WTC11 (cell line): ENCODE results near the gene UCK2. TPM values are rescaled to one million over a fixed set of nuclear protein-coding genes. Genes with fewer than 3 reads are reported as not detected.

Experiments used
- ATAC-seq: fragments of 200-7000 bp; cut with Tn5 transposase; 2 replicates; pipeline ENCODE4 v1.10.0; 2021; ENCODE audit warnings: mild to moderate bottlenecking, moderate library complexity
- CTCF ChIA-PET: fragments of 300-600 bp; sonication (Branson Sonifier 250); formaldehyde crosslinking; loops from one replicate; lab custom pipeline; 2021; ENCODE audit warnings: antibody characterized with exemption; lab: Charles Lee
- POLR2A ChIA-PET: fragments of 350-600 bp; sonication (Branson Sonifier 250); formaldehyde crosslinking; loops from one replicate; lab custom pipeline; 2021; ENCODE audit warnings: antibody characterized with exemption; lab: Charles Lee
- DNase-seq: peaks from one replicate; pipeline ENCODE4 v3.0.0; 2021; ENCODE audit warnings: low spot score
- H3K27ac Mint-ChIP-seq: 2 replicates; pipeline ENCODE4 v1.8.0; 2021; ENCODE audit warnings: mixed read lengths
- H3K27me3 Mint-ChIP-seq: 2 replicates; pipeline ENCODE4 v1.8.0; 2021; ENCODE audit warnings: low read depth, mild to moderate bottlenecking, moderate library complexity, mixed read lengths
- H3K36me3 Mint-ChIP-seq: 2 replicates; pipeline ENCODE4 v1.8.0; 2021; ENCODE audit warnings: mixed read lengths
- H3K4me1 Mint-ChIP-seq: 2 replicates; pipeline ENCODE4 v1.8.0; 2022; ENCODE audit warnings: mixed read lengths
- H3K4me3 Mint-ChIP-seq: 2 replicates; pipeline ENCODE4 v1.8.0; 2021; ENCODE audit warnings: mild to moderate bottlenecking, moderate library complexity, mixed read lengths
- H3K9me3 Mint-ChIP-seq: 2 replicates; pipeline ENCODE4 v1.8.0; 2021; ENCODE audit warnings: mixed read lengths
- ATF1 ChIP-seq: sonication (generic); formaldehyde crosslinking; IDR thresholded peaks from 2 replicates; pipeline ENCODE4 v1.8.1; 2023; ENCODE audit warnings: mild to moderate bottlenecking, moderate library complexity, missing genetic modification reagents
- ATF3 ChIP-seq: sonication (generic); formaldehyde crosslinking; conservative IDR thresholded peaks from 2 replicates; pipeline ENCODE4 v1.8.1; 2022; ENCODE audit warnings: mild to moderate bottlenecking, missing genetic modification reagents
- CBFB ChIP-seq: sonication (generic); formaldehyde crosslinking; IDR thresholded peaks from 2 replicates; pipeline ENCODE4 v1.8.1; 2022; ENCODE audit warnings: mild to moderate bottlenecking, low read depth, missing genetic modification reagents
- E2F5 ChIP-seq: sonication (generic); formaldehyde crosslinking; IDR thresholded peaks from 2 replicates; pipeline ENCODE4 v1.8.1; 2022; ENCODE audit warnings: mild to moderate bottlenecking, moderate library complexity, missing genetic modification reagents
- EMX1 ChIP-seq: fragments of 250-450 bp; sonication (Bioruptor Pico); IDR thresholded peaks from 2 replicates; pipeline ENCODE4 v1.8.0; 2021; ENCODE audit warnings: mild to moderate bottlenecking
- FOXJ3 ChIP-seq: sonication (generic); formaldehyde crosslinking; IDR thresholded peaks from 2 replicates; pipeline ENCODE4 v1.9.0; 2021; ENCODE audit warnings: missing genetic modification reagents, mild to moderate bottlenecking, borderline replicate concordance
- GTF2I ChIP-seq: fragments of 250-450 bp; sonication (Bioruptor Pico); conservative IDR thresholded peaks from 2 replicates; pipeline ENCODE4 v1.4.0; 2021; ENCODE audit warnings: mild to moderate bottlenecking
- HMGA2 ChIP-seq: fragments of 250-450 bp; sonication (Bioruptor Pico); IDR thresholded peaks from 2 replicates; pipeline ENCODE4 v1.4.0; 2021; ENCODE audit warnings: mild to moderate bottlenecking, moderate library complexity
- JAZF1 ChIP-seq: fragments of 250-450 bp; sonication (Bioruptor Pico); IDR thresholded peaks from 2 replicates; pipeline ENCODE4 v1.9.0; 2021; ENCODE audit warnings: moderate library complexity, mild to moderate bottlenecking, inconsistent platforms
- KAT7 ChIP-seq: sonication (generic); formaldehyde crosslinking; IDR thresholded peaks from 2 replicates; pipeline ENCODE4 v1.8.1; 2023; ENCODE audit warnings: missing genetic modification reagents, mild to moderate bottlenecking, borderline replicate concordance
- NFYB ChIP-seq: sonication (generic); formaldehyde crosslinking; conservative IDR thresholded peaks from 2 replicates; pipeline ENCODE4 v1.8.0; 2022; ENCODE audit warnings: low read depth, missing genetic modification reagents
- NR2C2 ChIP-seq: sonication (generic); formaldehyde crosslinking; IDR thresholded peaks from 2 replicates; pipeline ENCODE4 v1.8.0; 2022; ENCODE audit warnings: mild to moderate bottlenecking, missing genetic modification reagents
- RORB ChIP-seq: fragments of 250-450 bp; sonication (Bioruptor Pico); IDR thresholded peaks from 2 replicates; pipeline ENCODE4 v1.9.0; 2021; ENCODE audit warnings: mild to moderate bottlenecking
- SMAD4 ChIP-seq: sonication (generic); formaldehyde crosslinking; IDR thresholded peaks from 2 replicates; pipeline ENCODE4 v1.8.0; 2022; ENCODE audit warnings: mild to moderate bottlenecking, missing genetic modification reagents
- SOX15 ChIP-seq: fragments of 250-450 bp; sonication (Bioruptor Pico); IDR thresholded peaks from 2 replicates; pipeline ENCODE4 v1.9.0; 2021; ENCODE audit warnings: mild to moderate bottlenecking
- TCF7 ChIP-seq: sonication (generic); formaldehyde crosslinking; IDR thresholded peaks from 2 replicates; pipeline ENCODE4 v1.8.0; 2022; ENCODE audit warnings: mild to moderate bottlenecking, low read depth, missing genetic modification reagents, moderate library complexity
- TEAD1 ChIP-seq: sonication (generic); formaldehyde crosslinking; IDR thresholded peaks from 2 replicates; pipeline ENCODE4 v1.8.0; 2022; ENCODE audit warnings: mild to moderate bottlenecking, missing genetic modification reagents
- ZBTB43 ChIP-seq: sonication (generic); formaldehyde crosslinking; IDR thresholded peaks from 2 replicates; pipeline ENCODE4 v1.8.1; 2023; ENCODE audit warnings: mild to moderate bottlenecking, missing genetic modification reagents
- ZNF138 ChIP-seq: sonication (generic); formaldehyde crosslinking; conservative IDR thresholded peaks from 2 replicates; pipeline ENCODE4 v1.8.1; 2022; ENCODE audit warnings: mild to moderate bottlenecking, moderate library complexity, missing genetic modification reagents
- ZNF219 ChIP-seq: sonication (generic); formaldehyde crosslinking; IDR thresholded peaks from 2 replicates; pipeline ENCODE4 v1.8.0; 2023; ENCODE audit warnings: missing genetic modification reagents, mild to moderate bottlenecking, borderline replicate concordance
- ZNF263 ChIP-seq: sonication (generic); formaldehyde crosslinking; IDR thresholded peaks from 2 replicates; pipeline ENCODE4 v1.8.1; 2022; ENCODE audit warnings: low read depth, mild to moderate bottlenecking, moderate library complexity, missing genetic modification reagents
- ZNF317 ChIP-seq: sonication (generic); formaldehyde crosslinking; IDR thresholded peaks from 2 replicates; pipeline ENCODE4 v1.8.1; 2023; ENCODE audit warnings: low read depth, mild to moderate bottlenecking, moderate library complexity, missing genetic modification reagents, borderline replicate concordance
- ZNF423 ChIP-seq: fragments of 250-450 bp; sonication (Bioruptor Pico); IDR thresholded peaks from 2 replicates; pipeline ENCODE4 v2.1.2; 2022; ENCODE audit warnings: mild to moderate bottlenecking, moderate library complexity
- ZNF512 ChIP-seq: sonication (generic); formaldehyde crosslinking; IDR thresholded peaks from 2 replicates; pipeline ENCODE4 v1.8.1; 2022; ENCODE audit warnings: missing genetic modification reagents, borderline replicate concordance
- total RNA-seq: library from RNA; stranded (reverse); gene quantifications from 3 replicates; pipeline ENCODE4 v1.2.3, GENCODE V29; 2021
- TF ChIP-seq, protein P1 (sequence below): sonication (generic); formaldehyde crosslinking; IDR thresholded peaks from 2 replicates; pipeline ENCODE4 v1.8.0; 2022; ENCODE audit warnings: missing genetic modification reagents
- TF ChIP-seq, protein P2 (sequence below): sonication (generic); formaldehyde crosslinking; IDR thresholded peaks from 2 replicates; pipeline ENCODE4 v1.8.0; 2023; ENCODE audit warnings: mild to moderate bottlenecking, missing genetic modification reagents

UCK2 gene
- total RNA-seq, 1 experiment from 2014 or later: 85.7 TPM

DNA sequence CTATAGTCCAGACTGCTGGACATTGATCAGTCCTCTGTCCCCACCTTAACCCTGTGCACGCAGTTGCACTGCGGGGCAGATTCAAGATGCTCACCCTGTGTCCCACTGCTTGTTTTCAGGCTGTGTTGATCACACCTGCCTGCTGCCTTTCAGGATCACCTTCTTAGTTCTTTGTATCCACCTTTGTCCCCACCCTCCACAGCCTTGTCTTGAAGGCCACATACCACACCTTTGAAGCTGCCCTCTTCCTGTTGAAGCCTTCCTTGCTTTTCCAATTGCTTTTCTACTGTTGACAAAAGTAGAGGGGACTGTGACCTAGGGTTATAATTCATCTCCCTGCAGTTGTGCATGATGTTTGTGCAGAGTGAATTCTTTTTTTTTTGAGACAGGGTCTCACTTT lies 32.7 kb downstream of the UCK2 start:
- DNase-seq: no peak
- peaks cover 7% of the 10 kb centered on the region for H3K36me3 Mint-ChIP-seq
- peaks cover 6% of the 10 kb centered on the region for H3K9me3 Mint-ChIP-seq
- ChIA-PET POLR2A (no interaction called here), CTCF (interaction anchor here (1.8 kb wide), 1 partner anchor 12 kb away, joined by 7 read pairs; no protein-coding TSS in a partner anchor)
- peaks cover 71% of the 10 kb centered on the region for H3K4me1 Mint-ChIP-seq
- TF ChIP-seq JAZF1 (CRISPR knock-in tag) (no peak), ZNF423 (CRISPR knock-in tag) (no peak), HMGA2 (CRISPR knock-in tag) (no peak), TCF7 (no peak), ZNF219 (CRISPR knock-in tag) (no peak), ZNF317 (no peak), NR2C2 (CRISPR knock-in tag) (no peak), ATF1 (CRISPR knock-in tag) (no peak), SOX15 (no peak), ATF3 (CRISPR knock-in tag) (no peak), RORB (CRISPR knock-in tag) (no peak)
- TF ChIP-seq, protein P1, sequence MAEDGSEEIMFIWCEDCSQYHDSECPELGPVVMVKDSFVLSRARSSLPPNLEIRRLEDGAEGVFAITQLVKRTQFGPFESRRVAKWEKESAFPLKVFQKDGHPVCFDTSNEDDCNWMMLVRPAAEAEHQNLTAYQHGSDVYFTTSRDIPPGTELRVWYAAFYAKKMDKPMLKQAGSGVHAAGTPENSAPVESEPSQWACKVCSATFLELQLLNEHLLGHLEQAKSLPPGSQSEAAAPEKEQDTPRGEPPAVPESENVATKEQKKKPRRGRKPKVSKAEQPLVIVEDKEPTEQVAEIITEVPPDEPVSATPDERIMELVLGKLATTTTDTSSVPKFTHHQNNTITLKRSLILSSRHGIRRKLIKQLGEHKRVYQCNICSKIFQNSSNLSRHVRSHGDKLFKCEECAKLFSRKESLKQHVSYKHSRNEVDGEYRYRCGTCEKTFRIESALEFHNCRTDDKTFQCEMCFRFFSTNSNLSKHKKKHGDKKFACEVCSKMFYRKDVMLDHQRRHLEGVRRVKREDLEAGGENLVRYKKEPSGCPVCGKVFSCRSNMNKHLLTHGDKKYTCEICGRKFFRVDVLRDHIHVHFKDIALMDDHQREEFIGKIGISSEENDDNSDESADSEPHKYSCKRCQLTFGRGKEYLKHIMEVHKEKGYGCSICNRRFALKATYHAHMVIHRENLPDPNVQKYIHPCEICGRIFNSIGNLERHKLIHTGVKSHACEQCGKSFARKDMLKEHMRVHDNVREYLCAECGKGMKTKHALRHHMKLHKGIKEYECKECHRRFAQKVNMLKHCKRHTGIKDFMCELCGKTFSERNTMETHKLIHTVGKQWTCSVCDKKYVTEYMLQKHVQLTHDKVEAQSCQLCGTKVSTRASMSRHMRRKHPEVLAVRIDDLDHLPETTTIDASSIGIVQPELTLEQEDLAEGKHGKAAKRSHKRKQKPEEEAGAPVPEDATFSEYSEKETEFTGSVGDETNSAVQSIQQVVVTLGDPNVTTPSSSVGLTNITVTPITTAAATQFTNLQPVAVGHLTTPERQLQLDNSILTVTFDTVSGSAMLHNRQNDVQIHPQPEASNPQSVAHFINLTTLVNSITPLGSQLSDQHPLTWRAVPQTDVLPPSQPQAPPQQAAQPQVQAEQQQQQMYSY: no peak
- H3K27ac Mint-ChIP-seq: peak overlapping the region; percentile 77; the same call in 1 of the 2 replicates
- ATAC-seq: no peak
- no peaks in the 10 kb centered on the region for H3K27me3 Mint-ChIP-seq
- H3K4me3 Mint-ChIP-seq: no peak overlapping the region

DNA sequence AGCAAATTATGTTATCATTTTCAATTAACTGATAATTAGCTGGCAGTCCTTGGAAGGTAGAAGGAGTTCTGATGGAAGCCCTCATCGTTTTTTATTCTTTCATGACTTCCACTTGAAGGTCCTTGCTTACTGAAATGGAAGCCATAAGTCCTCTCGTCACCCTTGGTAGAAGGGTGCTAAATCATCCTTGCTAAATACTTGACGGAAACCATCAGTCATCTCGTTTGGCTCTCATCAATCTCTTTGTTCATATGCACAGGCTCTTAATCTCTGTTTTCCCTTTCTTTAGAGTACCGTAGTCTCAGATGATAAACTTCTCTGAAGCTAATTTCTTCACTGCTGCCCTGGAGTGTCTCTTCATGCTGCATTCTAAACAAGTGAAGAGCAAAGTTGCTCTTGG lies 34.5 kb downstream of the UCK2 start:
- CTCF ChIA-PET: no interaction called here
- Mint-ChIP-seq H3K4me3 (no peak overlapping the region), H3K36me3 (peaks cover 7% of the 10 kb centered on the region), H3K9me3 (peaks cover 6% of the 10 kb centered on the region), H3K27me3 (no peaks in the 10 kb centered on the region), H3K27ac (peak overlapping the region; percentile 27), H3K4me1 (peaks cover 68% of the 10 kb centered on the region)
- TF ChIP-seq CBFB (CRISPR knock-in tag) (no peak), ZNF512 (no peak)
- TF ChIP-seq, protein P2, sequence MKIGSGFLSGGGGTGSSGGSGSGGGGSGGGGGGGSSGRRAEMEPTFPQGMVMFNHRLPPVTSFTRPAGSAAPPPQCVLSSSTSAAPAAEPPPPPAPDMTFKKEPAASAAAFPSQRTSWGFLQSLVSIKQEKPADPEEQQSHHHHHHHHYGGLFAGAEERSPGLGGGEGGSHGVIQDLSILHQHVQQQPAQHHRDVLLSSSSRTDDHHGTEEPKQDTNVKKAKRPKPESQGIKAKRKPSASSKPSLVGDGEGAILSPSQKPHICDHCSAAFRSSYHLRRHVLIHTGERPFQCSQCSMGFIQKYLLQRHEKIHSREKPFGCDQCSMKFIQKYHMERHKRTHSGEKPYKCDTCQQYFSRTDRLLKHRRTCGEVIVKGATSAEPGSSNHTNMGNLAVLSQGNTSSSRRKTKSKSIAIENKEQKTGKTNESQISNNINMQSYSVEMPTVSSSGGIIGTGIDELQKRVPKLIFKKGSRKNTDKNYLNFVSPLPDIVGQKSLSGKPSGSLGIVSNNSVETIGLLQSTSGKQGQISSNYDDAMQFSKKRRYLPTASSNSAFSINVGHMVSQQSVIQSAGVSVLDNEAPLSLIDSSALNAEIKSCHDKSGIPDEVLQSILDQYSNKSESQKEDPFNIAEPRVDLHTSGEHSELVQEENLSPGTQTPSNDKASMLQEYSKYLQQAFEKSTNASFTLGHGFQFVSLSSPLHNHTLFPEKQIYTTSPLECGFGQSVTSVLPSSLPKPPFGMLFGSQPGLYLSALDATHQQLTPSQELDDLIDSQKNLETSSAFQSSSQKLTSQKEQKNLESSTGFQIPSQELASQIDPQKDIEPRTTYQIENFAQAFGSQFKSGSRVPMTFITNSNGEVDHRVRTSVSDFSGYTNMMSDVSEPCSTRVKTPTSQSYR: no peak
- no peak for ATAC-seq
- POLR2A ChIA-PET: no interaction called here
- DNase-seq: no peak

GRCh38 chr1:165862448-165862847 lies 35.0 kb downstream of the UCK2 start:
- POLR2A ChIA-PET: no interaction called here
- Mint-ChIP-seq H3K27ac (peak overlapping the region; percentile 27), H3K4me3 (no peak overlapping the region), H3K36me3 (peaks cover 7% of the 10 kb centered on the region), H3K27me3 (no peaks in the 10 kb centered on the region), H3K4me1 (peaks cover 66% of the 10 kb centered on the region), H3K9me3 (peaks cover 6% of the 10 kb centered on the region)
- no peak for ATAC-seq
- no peak for DNase-seq
- CTCF ChIA-PET: no interaction called here
- TF ChIP-seq FOXJ3 (no peak), ZNF138 (CRISPR knock-in tag) (no peak), ZBTB43 (no peak), SMAD4 (CRISPR knock-in tag) (no peak), E2F5 (CRISPR knock-in tag) (no peak), GTF2I (no peak), TEAD1 (CRISPR knock-in tag) (no peak), ZNF263 (CRISPR knock-in tag) (no peak), EMX1 (CRISPR knock-in tag) (no peak), NFYB (CRISPR knock-in tag) (no peak), KAT7 (CRISPR knock-in tag) (no peak)
